Measurements from ENCODE around the gene GJD4. TPM values are rescaled to one million over a fixed set of nuclear protein-coding genes. Genes with fewer than 3 reads are reported as not detected.

GJD4 gene
- total and polyA plus RNA-seq, 12 donors, result 0.03 TPM; not detected in 11

- no peak overlapping the region for H3K27ac ChIP-seq
- no peak overlapping the region for H3K4me3 ChIP-seq
- ATAC-seq (no peak), DNase-seq (no peak)
- no peaks in the 10 kb centered on the region for H3K9me3 ChIP-seq
- H3K27me3 ChIP-seq, result peaks cover 0 to 5% (median 0%) of the 10 kb centered on the region in 7 donors
- intact Hi-C loops (cut with DNase I), result loop anchor here in 1 of 10 donors (5.0 kb wide), 1 partner anchor 536 kb away; no protein-coding TSS in a partner anchor
- no peak for TF ChIP-seq CTCF (IDR thresholded peaks at IDR 0.05)
- peaks cover 0 to 15% (median 11%) of the 10 kb centered on the region in 9 donors for H3K4me1 ChIP-seq
- WGBS, 2 donors, result 88 to 91% methylated on average over 6 of the region's 6 CpGs
- no peaks in the 10 kb centered on the region for H3K36me3 ChIP-seq
Observed at GRCh38 chr10:35581655-35582054, 23.5 kb upstream of the GJD4 start.

GRCh38 chr10:35584946-35585345 lies 20.2 kb upstream of the GJD4 start:
- Histone ChIP-seq H3K4me3 (no peak overlapping the region), H3K27ac (no peak overlapping the region), H3K36me3 (no peaks in the 10 kb centered on the region), H3K4me1 (no peaks in the 10 kb centered on the region), H3K9me3 (no peaks in the 10 kb centered on the region), H3K27me3 (peaks cover 0 to 5% (median 0%) of the 10 kb centered on the region in 7 donors)
- TF ChIP-seq CTCF (IDR thresholded peaks at IDR 0.05), result no peak
- intact Hi-C loops (cut with DNase I), result loop anchor here in 1 of 10 donors (5.0 kb wide), 1 partner anchor 532 kb away; no protein-coding TSS in a partner anchor
- DNase-seq (no peak), ATAC-seq (peak in 1 of 8 donors; percentile 17)
- 94 to 95% methylated on average over 8 to 9 of the region's 9 CpGs for WGBS, 2 donors

- intact Hi-C loops (cut with DNase I), result no loop called here
- Histone ChIP-seq H3K4me3 (no peak overlapping the region), H3K27me3 (peaks cover 0 to 5% (median 0%) of the 10 kb centered on the region in 7 donors), H3K36me3 (no peaks in the 10 kb centered on the region), H3K4me1 (no peaks in the 10 kb centered on the region), H3K27ac (no peak overlapping the region), H3K9me3 (peaks cover 0 to 2% (median 0%) of the 10 kb centered on the region in 11 donors)
- peak in 1 of 8 donors; percentile 38 for ATAC-seq
- DNase-seq, result no peak
- TF ChIP-seq CTCF (IDR thresholded peaks at IDR 0.05), result no peak
- WGBS, 2 donors, result 97% methylated on average over 11 of the region's 11 CpGs
Observed at GRCh38 chr10:35585356-35585755, 19.8 kb upstream of the GJD4 start.

- no peak overlapping the region for H3K27ac ChIP-seq
- no peaks in the 10 kb centered on the region for H3K4me1 ChIP-seq
- peaks cover 0 to 5% (median 0%) of the 10 kb centered on the region in 7 donors for H3K27me3 ChIP-seq
- H3K9me3 ChIP-seq, result peaks cover 0 to 9% (median 0%) of the 10 kb centered on the region in 11 donors
- TF ChIP-seq CTCF (IDR thresholded peaks at IDR 0.05), result no peak
- DNase-seq (no peak), ATAC-seq (no peak)
- H3K36me3 ChIP-seq, result no peaks in the 10 kb centered on the region
- H3K4me3 ChIP-seq, result no peak overlapping the region
- intact Hi-C loops (cut with DNase I), result no loop called here
- 58 to 63% methylated on average over 8 of the region's 8 CpGs for WGBS, 2 donors
Observed at GRCh38 chr10:35585903-35586535, 19.1 kb upstream of the GJD4 start.
